GM11168 (cell line): ENCODE measurements around the gene ST6GAL1.
"Not testable (repeated sequence)": the region's sequence is repeated elsewhere in the genome, so short reads cannot be mapped to it uniquely, and the experiment has no call there.

Experiments used
- in situ Hi-C: fragments of 300-500 bp; cut with MboI; formaldehyde crosslinking; loops from one replicate; pipeline ENCODE4 v1.12.0; 2022; ENCODE audit warnings: low sequenced_read_pairs; ENCODE audit not compliant: unreplicated experiment

The ST6GAL1 gene

DNA sequence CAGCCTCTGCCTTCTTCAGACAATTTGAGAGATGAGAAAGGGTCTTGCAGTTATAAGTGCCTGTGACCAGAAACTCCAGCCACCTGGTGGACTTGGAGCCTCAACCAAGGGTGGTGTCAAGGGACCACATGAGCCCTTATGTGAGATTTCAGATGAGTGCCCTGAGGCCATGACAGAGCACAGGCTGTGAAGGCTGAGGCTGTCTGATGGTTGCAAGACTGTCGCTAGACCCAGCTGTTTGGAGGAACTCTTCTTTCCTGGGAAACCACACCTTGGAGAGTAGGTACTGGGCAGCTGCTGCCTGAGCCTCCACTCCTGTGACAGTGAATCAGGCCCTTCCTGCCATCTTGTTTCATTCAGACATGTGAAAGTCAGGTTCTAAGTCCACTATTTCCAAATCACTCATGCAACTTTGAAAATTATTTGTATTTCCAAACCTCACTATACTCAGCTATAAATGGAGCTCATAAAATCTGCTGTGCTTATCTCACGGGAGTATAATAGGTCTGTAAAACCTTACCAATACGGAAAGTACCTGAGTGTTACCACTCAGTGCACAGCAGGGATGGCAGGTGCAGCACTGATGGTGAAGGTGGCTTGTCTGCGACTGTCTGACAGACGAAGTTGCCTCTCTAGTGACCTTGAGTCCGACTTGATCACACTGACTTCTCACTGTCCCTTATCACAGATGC, 109.5 kb downstream of the ST6GAL1 start:
- in situ Hi-C loops: no loop called here

DNA sequence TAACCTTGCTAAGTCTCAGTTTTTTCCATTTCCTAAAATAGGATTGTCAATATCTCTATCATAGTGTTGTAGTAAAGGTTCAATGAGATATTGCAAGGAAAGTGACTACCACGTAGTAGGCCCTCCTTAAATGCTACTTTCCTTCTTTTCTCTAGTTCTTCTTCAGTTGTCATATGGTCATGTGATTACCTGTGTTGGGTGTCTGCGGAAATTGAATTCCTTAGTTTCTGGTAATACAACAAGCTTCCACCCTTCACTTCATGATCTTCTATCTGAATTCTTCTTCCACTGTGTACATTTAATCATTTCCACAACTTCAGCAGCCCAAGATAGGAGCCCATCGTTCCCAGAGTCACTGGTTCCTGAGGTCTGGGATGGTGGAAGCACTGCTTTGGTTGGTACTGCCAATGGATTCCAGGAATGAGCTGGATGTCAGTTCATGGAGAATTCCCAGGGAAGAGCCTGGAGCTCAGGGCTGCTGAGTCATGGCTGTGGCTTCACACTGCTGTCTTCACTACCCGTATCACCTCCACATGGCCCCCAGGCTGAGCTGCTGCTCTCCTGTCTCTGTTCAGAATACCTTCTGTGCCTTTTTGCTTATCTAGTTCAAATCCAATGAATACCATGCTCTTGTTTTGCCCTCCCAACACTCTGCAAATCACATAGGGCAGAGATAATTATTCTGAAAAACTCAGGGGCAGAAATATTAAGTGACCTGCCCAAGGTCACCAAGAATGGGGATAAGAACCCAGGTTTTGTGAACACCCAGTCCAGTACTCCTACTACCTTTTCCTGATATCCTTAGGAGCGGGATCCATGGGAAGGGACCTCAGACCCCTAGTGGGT, 110.4 kb downstream of the ST6GAL1 start:
- in situ Hi-C loops: no loop called here

DNA sequence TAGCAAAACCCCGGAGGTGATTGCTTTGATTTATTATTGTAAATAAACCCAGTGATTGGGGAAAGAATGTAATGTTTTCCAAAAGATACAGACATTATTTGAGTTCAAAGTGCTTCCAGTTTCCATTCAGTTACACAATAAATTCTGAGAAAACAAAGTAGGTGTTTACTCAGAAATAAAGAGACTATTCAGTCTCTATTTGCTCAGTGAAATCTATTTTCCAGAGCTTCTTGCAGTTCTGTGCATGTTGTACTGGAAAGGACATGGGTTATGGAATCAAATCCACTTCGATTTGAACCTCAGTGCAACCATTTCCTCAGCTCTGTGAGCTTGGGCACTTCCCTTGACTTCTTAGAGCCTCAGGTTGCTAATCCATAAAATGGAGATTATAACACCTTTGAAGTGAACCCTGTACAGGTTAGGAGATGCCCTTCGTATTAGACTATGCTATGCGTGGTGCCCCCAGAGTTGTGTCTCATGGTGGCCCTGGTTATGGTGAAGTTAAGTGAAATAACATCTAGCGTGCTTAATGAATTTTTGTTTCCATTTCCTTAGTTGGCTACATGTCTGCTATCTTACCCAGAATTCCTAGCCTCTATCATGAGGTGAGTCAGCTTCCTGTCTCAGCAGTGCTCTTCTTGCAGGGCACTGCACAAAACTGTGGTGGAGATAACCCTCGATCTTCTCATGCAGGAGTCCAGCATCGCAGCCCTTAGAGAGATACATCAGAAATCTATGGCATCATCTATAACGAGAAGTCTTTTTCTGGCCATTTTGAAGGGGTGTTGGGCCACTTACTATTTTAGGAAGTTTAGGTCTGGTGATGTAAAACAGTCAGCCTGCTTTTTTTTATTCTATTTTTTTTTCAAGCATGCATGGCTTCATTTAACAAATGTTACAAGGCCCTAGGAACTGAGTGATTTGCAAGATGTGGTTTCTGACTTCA, 111.3 kb downstream of the ST6GAL1 start:
- in situ Hi-C loops: no loop called here

DNA sequence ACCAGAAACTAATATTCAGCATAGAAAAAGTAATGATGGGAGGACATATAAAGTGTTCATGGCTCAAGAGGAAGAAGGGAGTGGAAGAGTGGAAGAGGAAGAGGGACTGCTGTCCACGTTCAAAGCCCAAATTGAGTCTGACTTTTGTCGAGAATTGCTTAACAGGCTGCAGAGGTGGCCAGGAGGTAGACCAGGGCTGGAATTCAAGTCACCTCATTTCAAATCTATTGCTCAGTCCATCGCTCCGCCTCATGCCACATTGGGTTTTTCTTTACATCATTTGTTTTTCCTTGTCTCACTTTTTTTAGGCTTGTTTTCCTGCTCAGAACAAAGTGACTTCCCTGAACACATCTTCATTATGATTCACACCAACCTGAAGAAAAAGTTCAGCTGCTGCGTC, 112.0 kb downstream of the ST6GAL1 start:
- in situ Hi-C loops: no loop called here

- in situ Hi-C loops: no loop called here
Observed at GRCh38 chr3:187042874-187043458, 112.6 kb downstream of the ST6GAL1 start.

DNA sequence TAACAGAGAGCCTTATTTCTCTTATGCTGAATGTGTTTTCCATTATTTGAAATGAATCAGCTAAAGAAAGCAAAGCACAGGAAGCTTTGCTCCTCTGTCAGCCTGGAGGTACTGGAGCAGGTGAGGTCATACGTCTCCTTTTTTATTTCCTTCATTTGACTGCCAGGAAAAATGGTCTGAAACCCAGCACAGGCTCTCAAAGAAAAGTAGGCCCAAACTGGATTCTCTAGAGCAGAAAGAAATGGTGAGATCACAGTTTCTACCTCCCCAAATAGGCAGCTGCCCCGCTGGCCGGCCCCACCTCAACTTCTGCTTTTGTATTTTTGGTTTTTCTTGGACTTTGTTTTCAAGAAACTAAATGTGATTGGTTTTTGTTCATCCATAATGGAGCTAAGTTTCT, 113.9 kb downstream of the ST6GAL1 start:
- in situ Hi-C loops: no loop called here

- in situ Hi-C loops: no loop called here
Observed at GRCh38 chr3:187044867-187045552, 114.7 kb downstream of the ST6GAL1 start.

DNA sequence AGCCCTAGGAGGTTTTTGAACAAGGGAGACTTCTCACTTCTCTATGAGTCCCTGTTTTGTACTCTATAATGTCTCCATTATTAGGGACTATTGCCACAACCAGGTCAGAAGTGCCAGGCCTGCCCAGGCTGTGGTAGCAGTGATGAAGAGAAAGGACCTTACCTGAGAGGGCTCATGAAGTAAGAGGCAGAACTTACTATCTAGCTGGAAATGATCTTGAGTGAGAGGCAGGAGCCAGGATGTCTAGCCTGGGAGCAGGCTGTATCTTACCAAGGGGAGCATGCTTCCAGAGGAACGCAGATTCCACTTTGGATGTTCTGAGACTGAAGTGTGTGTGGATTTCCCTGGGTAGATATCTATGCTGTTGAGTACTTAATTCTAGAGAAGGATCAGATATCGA, 115.7 kb downstream of the ST6GAL1 start:
- in situ Hi-C loops: no loop called here

GRCh38 chr3:187049462-187050101, 119.3 kb downstream of the ST6GAL1 start:
- in situ Hi-C loops: no loop called here

DNA sequence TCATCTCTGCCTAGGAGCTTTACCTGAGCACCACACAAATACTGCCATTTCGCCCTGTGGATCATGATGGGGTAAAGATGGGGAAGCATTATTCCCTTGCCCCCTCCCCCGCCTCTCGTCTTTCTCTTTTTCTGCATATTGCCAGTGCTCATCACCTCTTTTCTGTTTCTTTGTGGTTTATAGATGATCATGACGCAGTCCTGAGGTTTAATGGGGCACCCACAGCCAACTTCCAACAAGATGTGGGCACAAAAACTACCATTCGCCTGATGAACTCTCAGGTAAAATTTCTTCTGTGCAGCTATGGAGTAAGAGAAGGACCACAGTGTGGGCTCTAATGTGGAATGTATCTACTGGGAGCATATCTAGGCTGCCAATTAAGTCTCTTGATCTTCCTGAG, 120.7 kb downstream of the ST6GAL1 start:
- in situ Hi-C loops: no loop called here

- in situ Hi-C loops: no loop called here
Observed at GRCh38 chr3:187051724-187052366, 121.5 kb downstream of the ST6GAL1 start.

GRCh38 chr3:187052427-187052826, 122.1 kb downstream of the ST6GAL1 start:
- in situ Hi-C loops: not testable (repeated sequence)

DNA sequence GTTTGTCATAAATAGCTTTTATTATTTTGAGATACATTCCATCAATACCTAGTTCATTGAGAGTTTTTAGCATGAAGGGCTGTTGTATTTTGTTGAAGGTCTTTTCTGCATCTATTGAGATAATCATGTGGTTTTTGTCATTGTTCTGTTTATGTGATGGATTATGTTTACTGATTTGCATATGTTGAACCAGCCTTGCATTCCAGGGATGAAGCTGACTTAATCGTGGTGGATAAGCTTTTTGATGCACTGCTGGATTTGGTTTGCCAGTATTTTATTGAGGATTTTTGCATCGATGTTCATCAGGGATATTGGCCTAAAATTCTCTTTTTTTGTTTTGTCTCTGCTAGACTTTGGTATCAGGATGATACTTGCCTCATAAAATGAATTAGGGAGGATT, 124.1 kb downstream of the ST6GAL1 start:
- in situ Hi-C loops: not testable (repeated sequence)

DNA sequence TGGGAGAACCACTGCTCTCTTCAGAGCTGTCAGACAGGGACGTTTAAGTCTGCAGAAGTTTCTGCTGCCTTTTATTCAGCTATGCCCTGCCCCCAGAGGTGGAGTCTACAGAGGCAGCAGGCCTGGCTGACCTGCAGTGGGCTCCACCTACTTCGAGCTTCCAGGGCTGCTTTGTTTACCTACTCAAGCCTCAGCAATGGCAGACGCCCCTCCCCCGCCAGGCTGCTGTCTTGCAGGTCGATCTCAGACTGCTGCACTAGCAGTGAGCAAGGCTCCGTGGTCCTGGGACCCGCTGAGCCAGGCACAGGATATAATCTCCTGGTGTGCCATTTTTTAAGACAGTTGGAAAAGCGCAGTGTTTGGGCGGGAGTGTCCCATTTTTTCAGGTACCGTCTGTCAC, 127.5 kb downstream of the ST6GAL1 start:
- in situ Hi-C loops: not testable (repeated sequence)

DNA sequence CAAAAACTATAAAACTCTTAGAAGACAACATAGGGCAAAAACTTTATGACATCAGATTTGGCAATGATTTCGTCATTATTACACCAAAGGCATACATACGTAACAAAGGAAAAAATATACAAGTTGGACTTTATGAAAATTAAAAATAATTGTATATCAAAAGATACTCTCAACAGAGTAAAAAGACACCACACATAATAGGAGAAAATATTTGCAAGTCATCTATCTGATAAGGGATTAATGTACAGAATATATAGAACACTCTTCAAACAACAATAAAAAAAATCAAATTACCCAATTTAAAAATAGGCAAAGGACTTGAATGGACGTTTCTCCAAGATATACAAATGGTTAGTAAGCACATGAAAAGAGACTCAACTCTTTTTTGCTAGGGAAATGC, 131.4 kb downstream of the ST6GAL1 start:
- in situ Hi-C loops: no loop called here

DNA sequence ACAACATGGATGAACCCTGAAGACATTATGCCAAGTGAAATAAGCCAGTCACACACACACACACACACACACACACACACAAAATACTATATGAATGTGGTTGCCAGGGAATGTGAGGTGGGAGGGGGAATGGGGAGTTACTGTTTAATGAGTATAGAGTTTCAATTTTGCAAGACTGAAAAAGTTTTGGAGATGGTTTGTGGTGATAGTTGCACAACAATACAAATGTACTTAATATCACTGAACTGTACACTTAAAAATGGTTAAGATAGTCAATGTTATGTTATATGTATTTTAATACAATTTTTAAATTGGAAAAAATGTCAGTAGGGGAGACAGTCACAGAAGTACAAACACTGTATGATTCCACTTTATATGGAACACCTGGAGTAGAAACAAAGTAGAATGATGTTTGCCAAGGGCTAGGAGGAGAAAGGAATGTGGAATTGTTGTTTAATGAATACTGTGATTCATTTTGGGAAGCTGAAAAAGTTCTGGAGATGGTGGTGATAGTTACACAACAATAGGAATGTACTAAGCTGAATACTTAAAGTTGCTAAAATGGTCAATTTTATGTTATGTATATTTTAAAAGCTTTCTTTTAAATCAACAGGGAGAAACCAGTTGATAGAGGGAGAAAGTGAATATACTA, 132.3 kb downstream of the ST6GAL1 start:
- in situ Hi-C loops: no loop called here

DNA sequence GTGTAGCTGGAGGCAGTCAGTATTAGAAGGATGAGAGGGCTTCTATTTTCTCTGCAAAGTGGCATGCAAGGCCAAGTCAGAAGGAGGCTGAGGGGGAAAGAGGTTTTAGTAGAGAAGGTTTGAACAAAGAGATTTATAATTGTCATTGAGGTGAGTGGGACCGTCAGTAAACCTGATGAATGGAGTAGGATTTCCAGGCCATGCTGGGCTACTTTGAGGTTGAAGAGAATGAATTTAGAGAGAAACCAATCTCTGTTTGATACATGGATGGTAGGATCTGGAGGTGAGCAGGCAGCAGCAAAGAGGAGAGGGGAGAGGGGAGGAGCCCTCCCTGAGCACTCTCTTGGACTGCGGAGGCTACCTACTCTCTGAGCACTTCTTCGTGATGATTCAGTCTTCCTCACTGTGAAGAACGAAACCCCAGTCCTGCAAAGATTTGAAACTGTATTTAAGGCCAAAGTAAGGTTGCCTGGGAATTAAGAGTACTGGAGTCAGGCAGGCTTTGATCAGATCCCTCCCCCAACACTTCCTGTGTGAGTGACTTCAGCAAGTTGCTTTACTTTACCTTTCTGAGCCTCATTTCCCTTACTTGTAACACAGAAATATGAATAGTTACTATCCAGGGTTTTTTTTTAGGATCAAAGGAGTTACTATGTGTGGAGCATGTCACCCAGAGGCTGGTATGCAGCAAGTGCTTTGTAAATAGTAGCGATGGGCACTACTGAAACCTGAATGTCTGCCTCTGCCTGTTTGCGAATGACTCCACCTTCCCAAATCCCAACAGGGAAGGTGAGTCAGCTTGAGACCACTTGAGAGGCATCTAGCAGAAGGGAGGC, 133.2 kb downstream of the ST6GAL1 start:
- in situ Hi-C loops: no loop called here
